Myocyte (in vitro differentiated cells): ENCODE results near the gene DDO. TPM values are rescaled to one million over a fixed set of nuclear protein-coding genes. Genes with fewer than 3 reads are reported as not detected.

Experiments used
- DNase-seq: peaks from one replicate; pipeline ENCODE4 v3.0.0-alpha.2; 2012; ENCODE audit warnings: low read depth
- polyA plus RNA-seq: library from polyadenylated mRNA; unstranded; fragments of >200 nt; gene quantifications from one replicate; pipeline ENCODE4 v1.2.1, GENCODE V29; 2012; ENCODE audit warnings: missing spikeins
- total RNA-seq: library from RNA; depleted of rRNA; stranded (reverse); fragments of >200 nt; gene quantifications from 2 replicates; pipeline ENCODE4 v1.2.3, GENCODE V29; 2014

DDO gene
- 7.3 and 7.8 TPM in 2 replicates for total RNA-seq
- polyA plus RNA-seq: 4.0 TPM

GRCh38 chr6:110415086-110415916 is at the start of gene DDO:
Gene DDO (minus strand): TSS chr6:110415575. CDS start chr6:110413462, 2,113 bp downstream.
- peak; percentile 92 for DNase-seq

- no peak for DNase-seq
These were observed 47.6 kb upstream of the DDO start for GRCh38 chr6:110462884-110463481.

- no peak for DNase-seq
These were observed 46.0 kb upstream of the DDO start for GRCh38 chr6:110461376-110461775.

- no peak for DNase-seq
These were observed 43.8 kb upstream of the DDO start for GRCh38 chr6:110459137-110459536.

GRCh38 chr6:110458476-110458875 is 43.1 kb upstream of the DDO start:
- no peak for DNase-seq

GRCh38 chr6:110457567-110458175 is 42.3 kb upstream of the DDO start:
- DNase-seq: peak; percentile 20

- DNase-seq: no peak
These were observed 41.3 kb upstream of the DDO start for GRCh38 chr6:110456694-110457093.

- DNase-seq: no peak
These were observed 34.1 kb upstream of the DDO start for GRCh38 chr6:110449541-110449895.

- DNase-seq: no peak
These were observed 33.6 kb upstream of the DDO start for GRCh38 chr6:110448846-110449540.

- DNase-seq: no peak
These were observed 32.4 kb upstream of the DDO start for GRCh38 chr6:110447761-110448160.

GRCh38 chr6:110446405-110446804 is 31.0 kb upstream of the DDO start:
- DNase-seq: no peak

GRCh38 chr6:110440026-110440425 is 24.7 kb upstream of the DDO start:
- no peak for DNase-seq

GRCh38 chr6:110439356-110439755 is 24.0 kb upstream of the DDO start:
- no peak for DNase-seq

GRCh38 chr6:110434961-110435602 is 19.7 kb upstream of the DDO start:
- DNase-seq: no peak

- no peak for DNase-seq
These were observed 17.0 kb upstream of the DDO start for GRCh38 chr6:110432285-110432900.

- no peak for DNase-seq
These were observed 15.4 kb upstream of the DDO start for GRCh38 chr6:110430741-110431140.

- no peak for DNase-seq
These were observed 14.9 kb upstream of the DDO start for GRCh38 chr6:110430236-110430635.

- no peak for DNase-seq
These were observed 12.8 kb upstream of the DDO start for GRCh38 chr6:110428153-110428552.

GRCh38 chr6:110425816-110426215 is 10.4 kb upstream of the DDO start:
- no peak for DNase-seq

GRCh38 chr6:110422444-110422822 is 7.1 kb upstream of the DDO start:
- peak; percentile 6 for DNase-seq
